HG03439 (cell line): ENCODE data around the gene IFI27L2.

Experiments used
- ATAC-seq: cut with Tn5 transposase; IDR thresholded peaks from one replicate; pipeline ENCODE4 v1.9.1; 2021; ENCODE audit warnings: mild to moderate bottlenecking, moderate library complexity; ENCODE audit not compliant: unreplicated experiment

IFI27L2 gene

GRCh38 chr14:94103554-94104150, 25.8 kb downstream of the IFI27L2 start:
- ATAC-seq: no peak

- ATAC-seq: no peak
Observed at GRCh38 chr14:94102768-94103482, 26.5 kb downstream of the IFI27L2 start.

- no peak for ATAC-seq
Observed at GRCh38 chr14:94101748-94102147, 27.7 kb downstream of the IFI27L2 start.

GRCh38 chr14:94100847-94101246, 28.6 kb downstream of the IFI27L2 start:
- no peak for ATAC-seq

DNA sequence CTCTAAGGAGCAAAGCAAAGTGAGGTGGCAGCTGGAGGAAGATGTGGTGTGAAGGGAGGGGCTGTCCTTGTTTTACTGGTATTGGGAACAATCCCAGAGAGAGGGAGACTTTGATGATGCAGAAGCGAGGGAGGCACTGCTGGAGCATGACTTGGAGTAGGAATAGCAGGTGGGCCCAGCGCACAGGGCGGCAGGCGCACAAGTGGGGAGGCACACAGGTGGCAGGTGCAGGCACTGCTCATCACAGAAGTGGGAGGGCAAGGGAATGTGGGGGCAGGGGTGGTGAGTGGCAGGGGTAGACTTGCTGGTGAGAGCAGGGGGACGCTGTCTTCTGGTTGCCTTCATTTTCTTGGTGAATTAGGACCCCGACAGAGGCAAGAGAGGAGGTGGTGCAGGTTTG, 30.4 kb downstream of the IFI27L2 start:
- ATAC-seq: no peak

GRCh38 chr14:94098326-94098992, 30.9 kb downstream of the IFI27L2 start:
- no peak for ATAC-seq

- ATAC-seq: no peak
Observed at GRCh38 chr14:94097091-94097490, 32.3 kb downstream of the IFI27L2 start.

DNA sequence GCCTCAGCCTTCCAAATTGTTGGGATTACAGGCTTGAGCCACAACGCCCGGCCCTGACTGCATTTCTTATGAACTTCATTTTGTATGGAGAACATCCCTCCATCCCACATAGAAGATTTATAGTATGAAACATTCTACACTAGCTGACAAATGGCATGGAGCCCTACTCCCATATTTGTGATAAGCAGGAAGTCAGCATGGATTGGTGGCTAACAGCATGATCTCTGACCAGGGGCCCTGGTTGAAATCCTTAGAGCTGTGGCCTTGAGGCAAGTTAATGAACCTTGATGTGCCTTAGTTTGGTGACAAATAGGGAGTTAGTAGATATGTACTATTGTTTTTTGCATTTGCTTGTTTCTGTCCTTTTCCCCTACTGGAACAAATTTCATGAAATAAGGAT, 36.0 kb downstream of the IFI27L2 start:
- ATAC-seq: no peak

DNA sequence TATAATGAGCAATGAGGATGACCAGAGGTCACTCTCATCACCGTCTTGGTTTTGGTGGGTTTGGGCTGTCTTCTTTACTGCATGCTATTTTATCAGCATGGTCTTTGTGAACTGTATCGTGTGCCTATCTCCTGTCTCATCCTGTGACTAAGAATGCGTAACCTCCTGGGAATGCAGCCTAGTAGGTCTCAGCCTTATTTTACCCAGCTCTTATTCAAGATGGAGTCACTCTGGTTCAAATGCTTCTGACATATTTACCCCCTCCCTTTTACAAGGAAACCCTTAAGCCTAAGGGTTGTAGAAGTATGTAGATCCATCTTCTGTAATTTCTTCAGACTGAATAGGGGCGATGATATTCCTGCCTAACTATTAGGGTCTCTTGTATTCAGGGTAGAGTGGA, 39.9 kb downstream of the IFI27L2 start:
- ATAC-seq: no peak

DNA sequence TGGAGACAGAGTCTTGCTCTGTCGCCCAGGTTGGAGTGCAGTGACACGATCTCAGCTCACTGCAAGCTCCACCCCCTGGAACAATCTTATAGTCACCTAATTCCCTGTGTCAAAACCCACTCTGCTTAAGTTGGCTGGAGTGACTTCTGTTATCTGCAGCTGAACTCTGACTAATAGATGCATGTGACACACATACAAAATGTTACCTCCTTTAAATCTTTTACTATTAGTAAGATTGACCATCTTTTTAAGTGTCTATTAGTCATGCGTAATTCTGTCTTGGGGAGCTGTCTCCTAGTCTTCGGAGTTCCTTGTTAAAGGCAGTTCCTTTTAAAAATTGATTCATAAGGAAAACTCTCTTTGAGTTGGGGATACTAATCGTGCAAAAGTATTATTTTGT, 40.9 kb downstream of the IFI27L2 start:
- no peak for ATAC-seq

- no peak for ATAC-seq
Observed at GRCh38 chr14:94087891-94088290, 41.5 kb downstream of the IFI27L2 start.

DNA sequence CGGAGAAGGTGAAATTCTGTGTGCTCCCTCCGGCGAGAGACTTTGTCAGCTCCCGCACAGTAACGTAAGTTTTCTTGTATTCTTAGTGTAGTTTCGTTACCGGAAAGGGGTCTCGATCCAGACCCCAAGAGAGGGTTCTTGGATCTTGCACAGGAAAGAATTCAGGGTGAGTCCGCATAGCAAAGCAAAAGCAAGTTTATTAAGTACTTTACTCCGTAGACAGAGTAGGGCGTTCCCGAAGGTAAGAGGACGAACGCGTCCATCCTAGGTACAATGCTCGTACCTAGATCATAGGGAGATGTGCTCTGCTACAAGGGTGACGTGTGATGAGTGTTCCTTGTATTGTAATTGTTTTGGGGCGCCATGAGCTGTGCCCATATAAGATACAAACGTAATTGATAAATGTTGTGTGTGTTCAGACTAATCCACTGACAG, 48.0 kb downstream of the IFI27L2 start:
- peak; percentile 26 for ATAC-seq

DNA sequence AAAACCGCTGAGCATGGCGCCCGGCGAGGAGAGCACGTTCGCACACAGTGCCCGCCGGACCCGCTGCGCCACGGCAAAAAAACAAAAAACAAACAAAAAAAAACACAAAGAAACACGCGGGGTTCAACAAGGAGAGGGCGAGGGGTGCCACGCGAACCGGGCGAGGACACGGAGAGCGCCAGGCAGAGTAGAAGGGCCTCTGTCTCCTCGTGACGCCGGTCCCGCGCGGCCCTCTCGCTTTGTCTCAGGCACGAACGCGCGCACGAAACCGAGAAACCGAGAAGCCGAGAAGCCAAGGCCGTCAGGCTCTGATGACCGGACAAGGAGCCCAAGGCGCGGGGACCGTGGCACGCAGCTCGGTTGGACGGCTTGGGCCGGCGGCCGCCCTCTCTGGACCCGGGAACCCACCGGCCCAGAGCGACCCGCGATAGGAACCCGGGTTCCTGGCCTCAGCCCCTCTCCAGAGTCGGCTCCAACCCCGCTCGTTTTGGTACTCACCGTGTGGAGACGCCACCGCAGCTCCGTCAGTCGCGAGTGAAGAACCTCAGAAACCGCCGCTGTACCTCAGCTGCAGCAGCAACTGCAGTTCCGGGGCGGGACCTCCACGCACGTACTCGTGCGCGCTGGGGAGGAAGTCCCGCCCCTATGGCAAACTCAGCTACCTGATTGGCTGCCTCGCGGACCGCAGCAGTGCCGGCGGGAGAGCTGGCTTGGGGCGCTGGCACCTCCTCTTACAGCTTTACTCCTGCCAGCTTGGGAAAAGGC, 48.6 kb downstream of the IFI27L2 start, which contains the start of the genes DDX24 and IFI27L1:
Gene DDX24 (minus strand): TSS at position 582 of the 765 bp plus-strand sequence. CDS start 1,460 bp downstream, outside the sequence.
Gene IFI27L1 (plus strand): TSS at position 690 of the 765 bp plus-strand sequence. CDS start 15,628 bp downstream, outside the sequence.
- ATAC-seq: peak; percentile 98

DNA sequence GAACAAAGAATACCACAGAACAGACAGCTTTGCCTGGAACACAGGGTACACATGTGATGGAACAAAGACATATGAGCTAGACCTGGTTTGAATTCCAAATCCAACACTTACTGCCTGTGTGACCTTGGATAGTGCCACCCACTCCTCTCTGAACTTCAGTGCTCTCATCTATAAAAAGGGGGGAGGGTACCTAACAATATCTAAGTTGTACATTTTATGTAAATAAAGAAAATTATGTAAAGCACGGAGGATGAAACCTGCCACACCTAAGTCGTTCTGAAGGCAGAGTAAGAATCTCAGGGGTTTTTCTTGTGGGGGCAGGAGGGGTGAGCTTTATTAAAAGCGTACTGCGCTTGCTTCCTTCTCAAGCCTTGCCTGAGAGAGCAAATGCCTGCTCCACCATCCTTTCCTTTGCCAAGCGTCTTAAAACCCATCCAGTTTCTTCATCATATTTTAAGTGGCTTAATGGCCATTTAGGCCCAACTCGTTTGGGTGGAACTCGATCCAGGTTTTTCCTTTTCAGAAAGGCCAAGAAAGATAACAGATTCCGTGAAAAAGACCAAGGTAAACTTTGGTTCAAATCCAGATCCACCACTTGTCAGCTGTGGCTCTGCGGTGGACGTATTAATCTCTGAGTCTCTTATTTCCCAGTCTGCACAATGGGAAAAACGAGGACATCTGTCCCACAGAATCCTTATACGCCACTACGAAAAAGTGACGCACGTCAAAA, 49.3 kb downstream of the IFI27L2 start:
- no peak for ATAC-seq

- no peak for ATAC-seq
Observed at GRCh38 chr14:94077823-94078222, 51.6 kb downstream of the IFI27L2 start.
